GM20000 (cell line): ENCODE measurements around the gene FNBP1L.

Experiments
- DNase-seq: peaks from one replicate; pipeline ENCODE4 v3.0.0; 2012; ENCODE audit warnings: low spot score
- CTCF ChIP-seq: IDR thresholded peaks from 2 replicates; pipeline ENCODE4 v1.5.1; 2012; ENCODE audit warnings: mild to moderate bottlenecking, control low read depth; ENCODE audit errors: extremely low read depth, missing control alignments

The FNBP1L gene

GRCh38 chr1:93447481-93448291, at the start of gene FNBP1L:
FNBP1L (plus strand) TSS chr1:93448118; CDS start chr1:93448282, 164 bp downstream.
- DNase-seq, result peak; percentile 76
- no peak for TF ChIP-seq CTCF

- no peak for TF ChIP-seq CTCF
- DNase-seq, result no peak
Measured at GRCh38 chr1:93399781-93400180, 48.1 kb upstream of the FNBP1L start.

- no peak for TF ChIP-seq CTCF
- no peak for DNase-seq
Measured at GRCh38 chr1:93408203-93408602, 39.7 kb upstream of the FNBP1L start.

- no peak for DNase-seq
Measured at GRCh38 chr1:93411000-93411399, 36.9 kb upstream of the FNBP1L start.

GRCh38 chr1:93414749-93415148, 33.2 kb upstream of the FNBP1L start:
- TF ChIP-seq CTCF, result no peak
- peak; percentile 11 for DNase-seq

More at GRCh38 chr1:93411000-93411399, 36.9 kb upstream of the FNBP1L start:
- no peak for TF ChIP-seq CTCF

GRCh38 chr1:93415296-93415695, 32.6 kb upstream of the FNBP1L start:
- no peak for DNase-seq
- TF ChIP-seq CTCF, result no peak

GRCh38 chr1:93416183-93416582, 31.7 kb upstream of the FNBP1L start:
- DNase-seq, result no peak
- no peak for TF ChIP-seq CTCF
